Measurements from ENCODE around the gene POLR2I. TPM values are rescaled to one million over a fixed set of nuclear protein-coding genes. Genes with fewer than 3 reads are reported as not detected.

The POLR2I gene
- total and polyA plus RNA-seq, 2 of the 13 experiments (the other 11 are each of a cell fraction or from before 2014, with no cell fraction given), result 40.5 to 104 TPM

DNA sequence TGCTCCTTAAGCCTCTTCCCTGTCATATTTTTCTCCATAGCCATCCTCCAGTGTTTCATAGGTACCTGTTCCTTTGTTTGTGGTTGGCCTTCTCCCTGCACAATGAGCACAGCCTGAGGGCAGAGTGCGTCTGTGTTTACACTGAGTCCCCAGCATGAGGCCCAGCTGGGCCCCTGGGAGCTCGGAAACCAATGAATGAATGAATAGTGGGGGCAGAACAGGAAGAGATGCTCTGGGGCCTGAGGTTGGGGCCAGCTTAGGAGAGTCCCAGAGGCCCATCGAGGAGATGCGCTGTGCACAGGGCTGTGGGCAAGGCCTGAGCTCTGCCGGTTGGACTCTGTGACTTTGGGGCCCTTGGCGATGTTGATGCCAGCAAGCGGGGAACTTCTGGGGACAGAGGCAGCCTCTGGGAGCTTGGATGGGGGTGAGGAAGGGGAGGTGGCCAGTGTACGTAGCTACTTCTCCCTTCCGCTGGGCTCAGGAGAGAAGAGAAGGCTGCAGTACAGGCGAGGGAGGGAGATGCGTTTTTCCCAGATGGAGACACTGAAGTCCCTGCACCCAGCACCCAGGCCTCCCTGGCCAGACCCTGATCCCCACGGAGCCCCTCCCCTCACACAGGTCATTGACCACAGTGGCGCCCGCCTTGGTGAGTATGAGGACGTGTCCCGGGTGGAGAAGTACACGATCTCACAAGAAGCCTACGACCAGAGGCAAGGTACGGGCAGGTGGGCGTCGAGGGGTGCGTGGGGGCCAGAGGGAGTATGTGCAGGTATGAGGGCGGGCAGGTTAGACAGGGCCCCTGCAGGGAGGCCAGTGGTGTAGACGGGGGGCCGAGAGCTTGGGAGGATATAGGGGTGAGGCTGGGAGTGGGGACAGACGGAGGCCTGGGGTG lies 5.7 kb upstream of the POLR2I start (continued):
- TF ChIP-seq EP300 (IDR thresholded peaks at IDR 0.05; ENCODE audit: low read depth in 2 of 2, low read length in 2 of 2), result peak; percentile 51 to 82; a peak in 3 of 4 replicates
- peak; percentile 82 for TF ChIP-seq EP300 (CRISPR knock-in tag; IDR thresholded peaks at IDR 0.05; ENCODE audit: borderline replicate concordance)
- no peak for TF ChIP-seq RAD51 (IDR thresholded peaks at IDR 0.05; ENCODE audit: borderline replicate concordance)
- no peak for TF ChIP-seq SMARCC2 (IDR thresholded peaks at IDR 0.05)
- TF ChIP-seq ZNF724P (CRISPR knock-in tag; IDR thresholded peaks at IDR 0.05; ENCODE audit: borderline replicate concordance), result no peak
- TF ChIP-seq MEIS2 (CRISPR knock-in tag; IDR thresholded peaks at IDR 0.05), result no peak; the same call in 1 of the 2 replicates
- TF ChIP-seq NR2F2 (IDR thresholded peaks at IDR 0.05; ENCODE audit: borderline replicate concordance, low read depth), result peak; percentile 61; the same call in 1 of the 2 replicates
- peak; percentile 85 for TF ChIP-seq DNMT3B (CRISPR knock-in tag; conservative IDR thresholded peaks at IDR 0.05)
- no peak for TF ChIP-seq ZNF224 (CRISPR knock-in tag; IDR thresholded peaks at IDR 0.05)
- 0 out of 2 replicates have a peak, but pooled peaks have one; percentile 65 for TF ChIP-seq ZNF878 (CRISPR knock-in tag; IDR thresholded peaks at IDR 0.05)
- TF ChIP-seq CENPT (CRISPR knock-in tag; IDR thresholded peaks at IDR 0.05; ENCODE audit: low read depth), result 0 out of 2 replicates have a peak, but pooled peaks have one; percentile 22
- peak; percentile 76; the same call in 1 of the 2 replicates for TF ChIP-seq SOX13 (IDR thresholded peaks at IDR 0.05)
- peak in 1 of 2 experiments; percentile 93; a peak in 2 of 4 replicates for TF ChIP-seq SOX13 (CRISPR knock-in tag; conservative IDR thresholded peaks at IDR 0.05 in 1 of 2, IDR thresholded peaks at IDR 0.05 in 1 of 2)
- TF ChIP-seq ZNF883 (CRISPR knock-in tag; IDR thresholded peaks at IDR 0.05; ENCODE audit: not compliant biosample characterization), result no peak
- TF ChIP-seq, protein P1, sequence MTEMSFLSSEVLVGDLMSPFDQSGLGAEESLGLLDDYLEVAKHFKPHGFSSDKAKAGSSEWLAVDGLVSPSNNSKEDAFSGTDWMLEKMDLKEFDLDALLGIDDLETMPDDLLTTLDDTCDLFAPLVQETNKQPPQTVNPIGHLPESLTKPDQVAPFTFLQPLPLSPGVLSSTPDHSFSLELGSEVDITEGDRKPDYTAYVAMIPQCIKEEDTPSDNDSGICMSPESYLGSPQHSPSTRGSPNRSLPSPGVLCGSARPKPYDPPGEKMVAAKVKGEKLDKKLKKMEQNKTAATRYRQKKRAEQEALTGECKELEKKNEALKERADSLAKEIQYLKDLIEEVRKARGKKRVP (CRISPR knock-in tag; IDR thresholded peaks at IDR 0.05), result peak in 1 of 2 experiments; percentile 67; a peak in 2 of 4 replicates
- TF ChIP-seq ZC3H4 (CRISPR knock-in tag; IDR thresholded peaks at IDR 0.05; ENCODE audit: borderline replicate concordance), result no peak
- no peak for TF ChIP-seq ZNF326 (CRISPR knock-in tag; IDR thresholded peaks at IDR 0.05; ENCODE audit: borderline replicate concordance)
- TF ChIP-seq, protein P2, sequence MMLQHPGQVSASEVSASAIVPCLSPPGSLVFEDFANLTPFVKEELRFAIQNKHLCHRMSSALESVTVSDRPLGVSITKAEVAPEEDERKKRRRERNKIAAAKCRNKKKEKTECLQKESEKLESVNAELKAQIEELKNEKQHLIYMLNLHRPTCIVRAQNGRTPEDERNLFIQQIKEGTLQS (CRISPR knock-in tag; IDR thresholded peaks at IDR 0.05), result 0 out of 2 replicates have a peak, but pooled peaks have one; percentile 17
- peak; percentile 69; the same call in 1 of the 2 replicates for TF ChIP-seq PITX1 (CRISPR knock-in tag; IDR thresholded peaks at IDR 0.05)
- TF ChIP-seq, protein P3, sequence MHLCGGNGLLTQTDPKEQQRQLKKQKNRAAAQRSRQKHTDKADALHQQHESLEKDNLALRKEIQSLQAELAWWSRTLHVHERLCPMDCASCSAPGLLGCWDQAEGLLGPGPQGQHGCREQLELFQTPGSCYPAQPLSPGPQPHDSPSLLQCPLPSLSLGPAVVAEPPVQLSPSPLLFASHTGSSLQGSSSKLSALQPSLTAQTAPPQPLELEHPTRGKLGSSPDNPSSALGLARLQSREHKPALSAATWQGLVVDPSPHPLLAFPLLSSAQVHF (CRISPR knock-in tag; IDR thresholded peaks at IDR 0.05), result no peak
- no peak for TF ChIP-seq MLLT10 (CRISPR knock-in tag; IDR thresholded peaks at IDR 0.05)
- TF ChIP-seq, protein P4, sequence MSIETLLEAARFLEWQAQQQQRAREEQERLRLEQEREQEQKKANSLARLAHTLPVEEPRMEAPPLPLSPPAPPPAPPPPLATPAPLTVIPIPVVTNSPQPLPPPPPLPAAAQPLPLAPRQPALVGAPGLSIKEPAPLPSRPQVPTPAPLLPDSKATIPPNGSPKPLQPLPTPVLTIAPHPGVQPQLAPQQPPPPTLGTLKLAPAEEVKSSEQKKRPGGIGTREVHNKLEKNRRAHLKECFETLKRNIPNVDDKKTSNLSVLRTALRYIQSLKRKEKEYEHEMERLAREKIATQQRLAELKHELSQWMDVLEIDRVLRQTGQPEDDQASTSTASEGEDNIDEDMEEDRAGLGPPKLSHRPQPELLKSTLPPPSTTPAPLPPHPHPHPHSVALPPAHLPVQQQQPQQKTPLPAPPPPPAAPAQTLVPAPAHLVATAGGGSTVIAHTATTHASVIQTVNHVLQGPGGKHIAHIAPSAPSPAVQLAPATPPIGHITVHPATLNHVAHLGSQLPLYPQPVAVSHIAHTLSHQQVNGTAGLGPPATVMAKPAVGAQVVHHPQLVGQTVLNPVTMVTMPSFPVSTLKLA (IDR thresholded peaks at IDR 0.05), result peak; percentile 80
- no peak for TF ChIP-seq CHCHD3 (CRISPR knock-in tag; IDR thresholded peaks at IDR 0.05)
- TF ChIP-seq SIN3B (IDR thresholded peaks at IDR 0.05; ENCODE audit: low read length), result no peak
- TF ChIP-seq, protein P5, sequence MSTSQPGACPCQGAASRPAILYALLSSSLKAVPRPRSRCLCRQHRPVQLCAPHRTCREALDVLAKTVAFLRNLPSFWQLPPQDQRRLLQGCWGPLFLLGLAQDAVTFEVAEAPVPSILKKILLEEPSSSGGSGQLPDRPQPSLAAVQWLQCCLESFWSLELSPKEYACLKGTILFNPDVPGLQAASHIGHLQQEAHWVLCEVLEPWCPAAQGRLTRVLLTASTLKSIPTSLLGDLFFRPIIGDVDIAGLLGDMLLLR (CRISPR knock-in tag; IDR thresholded peaks at IDR 0.05), result no peak
- no peak for TF ChIP-seq HDAC6 (IDR thresholded peaks at IDR 0.05; ENCODE audit: low read depth, low read length)
